ENCODE results near the gene STK24.

STK24 gene

GRCh38 chr13:98475522-98475921, 101.4 kb downstream of the STK24 start:
- no peak overlapping the region for H3K27ac ChIP-seq
- TF ChIP-seq ZFX (IDR thresholded peaks at IDR 0.05; ENCODE audit: borderline replicate concordance) = no peak

- no peak overlapping the region for H3K27ac ChIP-seq
- no peak for TF ChIP-seq CTCF (IDR thresholded peaks at IDR 0.05)
- no peak for TF ChIP-seq ZFX (IDR thresholded peaks at IDR 0.05; ENCODE audit: borderline replicate concordance)
These were observed 102.1 kb downstream of the STK24 start for GRCh38 chr13:98474761-98475160.

GRCh38 chr13:98474292-98474691, 102.6 kb downstream of the STK24 start:
- no peak overlapping the region for H3K27ac ChIP-seq
- no peak for TF ChIP-seq ZFX (IDR thresholded peaks at IDR 0.05; ENCODE audit: borderline replicate concordance)
- no peak for TF ChIP-seq CTCF (IDR thresholded peaks at IDR 0.05)

GRCh38 chr13:98473788-98474144, 103.1 kb downstream of the STK24 start:
- TF ChIP-seq ZFX (IDR thresholded peaks at IDR 0.05; ENCODE audit: borderline replicate concordance) = no peak
- no peak for TF ChIP-seq CTCF (IDR thresholded peaks at IDR 0.05)
- no peak overlapping the region for H3K27ac ChIP-seq

GRCh38 chr13:98473135-98473787, 103.6 kb downstream of the STK24 start:
- TF ChIP-seq ZFX (IDR thresholded peaks at IDR 0.05; ENCODE audit: borderline replicate concordance) = no peak
- TF ChIP-seq CTCF (IDR thresholded peaks at IDR 0.05) = no peak
- no peak overlapping the region for H3K27ac ChIP-seq

- TF ChIP-seq ZFX (IDR thresholded peaks at IDR 0.05; ENCODE audit: borderline replicate concordance) = no peak
- no peak for TF ChIP-seq CTCF (IDR thresholded peaks at IDR 0.05)
- no peak overlapping the region for H3K27ac ChIP-seq
These were observed 105.0 kb downstream of the STK24 start for GRCh38 chr13:98471934-98472333.

- H3K27ac ChIP-seq = no peak overlapping the region
- TF ChIP-seq ZFX (IDR thresholded peaks at IDR 0.05; ENCODE audit: borderline replicate concordance) (no peak), CTCF (IDR thresholded peaks at IDR 0.05) (no peak)
These were observed 106.0 kb downstream of the STK24 start for GRCh38 chr13:98470920-98471319.

- no peak for TF ChIP-seq CTCF (IDR thresholded peaks at IDR 0.05)
- H3K27ac ChIP-seq = no peak overlapping the region
These were observed 108.0 kb downstream of the STK24 start for GRCh38 chr13:98468929-98469328.
